ENCODE results near the gene VAX1.

The VAX1 gene

DNA sequence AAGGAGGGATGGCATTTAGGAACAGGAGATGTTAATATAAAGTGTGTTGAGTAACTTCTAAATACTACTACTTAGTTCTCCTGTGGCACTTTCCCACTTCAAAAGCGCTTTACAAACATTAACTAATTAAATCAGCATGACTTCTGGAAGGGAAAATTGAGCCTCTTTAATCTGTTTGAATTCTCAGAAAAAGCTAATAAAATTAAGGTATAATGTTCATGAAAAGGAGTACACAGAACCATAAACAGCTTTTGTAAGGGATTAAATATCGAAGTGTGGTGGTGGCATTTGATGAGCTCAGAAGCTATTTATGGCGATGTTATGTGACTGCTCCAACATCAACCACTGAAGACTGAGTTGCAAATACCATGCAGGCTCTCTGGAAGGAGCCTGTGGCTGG lies 10.2 kb upstream of the VAX1 start (continued):
- TF ChIP-seq KLF1 (tag by site-specific recombination; IDR thresholded peaks at IDR 0.05) (no peak), ZNF354C (tag by site-specific recombination; IDR thresholded peaks at IDR 0.05; ENCODE audit: borderline replicate concordance, low read depth) (no peak), ZEB2 (tag by site-specific recombination; IDR thresholded peaks at IDR 0.05) (peak; percentile 79), ZNF561 (tag by site-specific recombination; IDR thresholded peaks at IDR 0.05; ENCODE audit: borderline replicate concordance) (0 out of 2 replicates have a peak, but pooled peaks have one; percentile 70), ZNF664 (tag by site-specific recombination; IDR thresholded peaks at IDR 0.05) (peak; percentile 90)
- TF ChIP-seq, protein P1, sequence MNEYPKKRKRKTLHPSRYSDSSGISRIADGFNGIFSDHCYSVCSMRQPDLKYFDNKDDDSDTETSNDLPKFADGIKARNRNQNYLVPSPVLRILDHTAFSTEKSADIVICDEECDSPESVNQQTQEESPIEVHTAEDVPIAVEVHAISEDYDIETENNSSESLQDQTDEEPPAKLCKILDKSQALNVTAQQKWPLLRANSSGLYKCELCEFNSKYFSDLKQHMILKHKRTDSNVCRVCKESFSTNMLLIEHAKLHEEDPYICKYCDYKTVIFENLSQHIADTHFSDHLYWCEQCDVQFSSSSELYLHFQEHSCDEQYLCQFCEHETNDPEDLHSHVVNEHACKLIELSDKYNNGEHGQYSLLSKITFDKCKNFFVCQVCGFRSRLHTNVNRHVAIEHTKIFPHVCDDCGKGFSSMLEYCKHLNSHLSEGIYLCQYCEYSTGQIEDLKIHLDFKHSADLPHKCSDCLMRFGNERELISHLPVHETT (tag by site-specific recombination; IDR thresholded peaks at IDR 0.05), result 0 out of 2 replicates have a peak, but pooled peaks have one; percentile 77
- TF ChIP-seq, protein P2, sequence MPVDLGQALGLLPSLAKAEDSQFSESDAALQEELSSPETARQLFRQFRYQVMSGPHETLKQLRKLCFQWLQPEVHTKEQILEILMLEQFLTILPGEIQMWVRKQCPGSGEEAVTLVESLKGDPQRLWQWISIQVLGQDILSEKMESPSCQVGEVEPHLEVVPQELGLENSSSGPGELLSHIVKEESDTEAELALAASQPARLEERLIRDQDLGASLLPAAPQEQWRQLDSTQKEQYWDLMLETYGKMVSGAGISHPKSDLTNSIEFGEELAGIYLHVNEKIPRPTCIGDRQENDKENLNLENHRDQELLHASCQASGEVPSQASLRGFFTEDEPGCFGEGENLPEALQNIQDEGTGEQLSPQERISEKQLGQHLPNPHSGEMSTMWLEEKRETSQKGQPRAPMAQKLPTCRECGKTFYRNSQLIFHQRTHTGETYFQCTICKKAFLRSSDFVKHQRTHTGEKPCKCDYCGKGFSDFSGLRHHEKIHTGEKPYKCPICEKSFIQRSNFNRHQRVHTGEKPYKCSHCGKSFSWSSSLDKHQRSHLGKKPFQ (tag by site-specific recombination; IDR thresholded peaks at IDR 0.05), result peak; percentile 74; the same call in 1 of the 2 replicates
- TF ChIP-seq, protein P3, sequence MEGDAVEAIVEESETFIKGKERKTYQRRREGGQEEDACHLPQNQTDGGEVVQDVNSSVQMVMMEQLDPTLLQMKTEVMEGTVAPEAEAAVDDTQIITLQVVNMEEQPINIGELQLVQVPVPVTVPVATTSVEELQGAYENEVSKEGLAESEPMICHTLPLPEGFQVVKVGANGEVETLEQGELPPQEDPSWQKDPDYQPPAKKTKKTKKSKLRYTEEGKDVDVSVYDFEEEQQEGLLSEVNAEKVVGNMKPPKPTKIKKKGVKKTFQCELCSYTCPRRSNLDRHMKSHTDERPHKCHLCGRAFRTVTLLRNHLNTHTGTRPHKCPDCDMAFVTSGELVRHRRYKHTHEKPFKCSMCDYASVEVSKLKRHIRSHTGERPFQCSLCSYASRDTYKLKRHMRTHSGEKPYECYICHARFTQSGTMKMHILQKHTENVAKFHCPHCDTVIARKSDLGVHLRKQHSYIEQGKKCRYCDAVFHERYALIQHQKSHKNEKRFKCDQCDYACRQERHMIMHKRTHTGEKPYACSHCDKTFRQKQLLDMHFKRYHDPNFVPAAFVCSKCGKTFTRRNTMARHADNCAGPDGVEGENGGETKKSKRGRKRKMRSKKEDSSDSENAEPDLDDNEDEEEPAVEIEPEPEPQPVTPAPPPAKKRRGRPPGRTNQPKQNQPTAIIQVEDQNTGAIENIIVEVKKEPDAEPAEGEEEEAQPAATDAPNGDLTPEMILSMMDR (tag by site-specific recombination; IDR thresholded peaks at IDR 0.05), result no peak

DNA sequence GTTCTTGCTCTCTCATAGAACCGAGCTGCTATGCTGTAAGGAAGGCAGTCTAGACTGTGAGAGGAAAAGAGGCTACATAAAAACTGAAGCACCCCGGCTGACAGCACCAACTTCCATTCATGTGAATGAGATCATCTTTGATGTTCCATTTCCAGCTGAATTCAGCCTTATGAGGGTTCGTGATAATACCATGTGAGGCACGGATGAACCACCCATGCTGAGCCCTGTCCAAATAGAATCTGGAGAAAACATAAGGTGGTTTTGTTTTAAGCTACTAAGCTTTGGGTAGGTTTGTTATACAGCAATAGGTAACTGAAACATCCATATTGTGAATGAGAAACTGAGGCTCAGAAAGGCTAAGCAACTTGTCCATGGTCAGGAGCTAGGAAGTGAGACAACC lies 6.9 kb upstream of the VAX1 start:
- CTCF ChIA-PET, result interaction anchor here (2.3 kb wide), 1 partner anchor 30 kb away, joined by 6 read pairs; no protein-coding TSS in a partner anchor
- POLR2A ChIA-PET, result interaction anchor here (0.9 kb wide), 1 partner anchor 8 kb away, joined by 4 read pairs; no protein-coding TSS in a partner anchor

DNA sequence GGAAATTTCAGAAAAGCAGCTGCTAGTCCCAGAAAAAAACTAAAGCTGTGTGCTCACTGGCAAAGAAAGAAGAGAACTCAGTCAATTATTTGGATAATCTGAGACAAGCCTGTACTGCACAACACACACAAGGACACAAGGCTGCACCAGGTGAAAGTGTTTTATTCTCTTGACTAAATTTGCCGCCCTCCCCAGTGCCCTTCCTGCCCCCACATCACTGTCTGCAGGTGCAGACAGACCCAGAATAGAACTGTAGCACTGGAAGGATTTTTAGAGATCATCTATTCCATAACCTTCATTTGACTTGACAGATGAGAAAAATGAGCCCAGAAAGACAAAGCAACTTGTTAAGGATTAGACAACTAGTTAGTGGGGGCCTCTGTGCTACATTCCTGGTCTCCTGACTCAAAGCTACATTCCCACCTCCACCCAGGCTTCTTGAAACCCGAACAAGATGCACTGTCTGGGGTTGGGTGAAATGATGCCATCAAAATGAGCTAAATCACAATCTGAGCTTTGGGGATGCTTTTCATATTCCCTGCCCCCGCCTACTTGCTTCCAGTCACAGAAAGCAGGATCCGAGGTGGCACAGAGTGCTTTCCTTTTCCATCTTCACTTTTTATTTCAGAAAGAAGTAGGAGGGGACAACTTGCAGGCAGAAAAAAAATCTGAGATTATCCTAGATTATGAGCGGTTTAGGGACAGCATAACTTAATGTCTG lies 5.2 kb upstream of the VAX1 start:
- H3K4me3 ChIP-seq (ENCODE audit: low read depth, low read length), result no peak overlapping the region
- ChIA-PET CTCF (interaction anchor here (2.3 kb wide), 1 partner anchor 32 kb away, joined by 6 read pairs; no protein-coding TSS in a partner anchor), POLR2A (no interaction called here)
- H3K36me3 ChIP-seq (ENCODE audit: control insufficient read depth in 2 of 2, insufficient read depth in 1 of 2, low read length in 2 of 2), result no peaks in the 10 kb centered on the region
- H3K27ac ChIP-seq (ENCODE audit: extremely low read depth, low read depth, low read length), result no peak overlapping the region
- H3K9me3 ChIP-seq (ENCODE audit: control insufficient read depth, insufficient read depth, low read depth, low read length), result no peaks in the 10 kb centered on the region
- H3K4me1 ChIP-seq (ENCODE audit: control insufficient read depth, insufficient read depth, low read length), result peaks cover 2% of the 10 kb centered on the region; the same call in 1 of the 2 replicates
- TF ChIP-seq ZNF175 (tag by site-specific recombination; IDR thresholded peaks at IDR 0.05), result no peak
- no peak for TF ChIP-seq KLF10 (tag by site-specific recombination; IDR thresholded peaks at IDR 0.05)
- TF ChIP-seq YY2 (tag by site-specific recombination; IDR thresholded peaks at IDR 0.05), result no peak
- TF ChIP-seq GLI4 (tag by site-specific recombination; IDR thresholded peaks at IDR 0.05), result no peak
- no peak for TF ChIP-seq SCRT2 (tag by site-specific recombination; IDR thresholded peaks at IDR 0.05)

More for the DNA sequence above, 6.9 kb upstream of the VAX1 start:
- Histone ChIP-seq H3K4me3 (ENCODE audit: low read depth, low read length) (no peak overlapping the region), H3K27ac (ENCODE audit: extremely low read depth, low read depth, low read length) (no peak overlapping the region), H3K4me1 (ENCODE audit: control insufficient read depth, insufficient read depth, low read length) (peaks cover 7% of the 10 kb centered on the region), H3K36me3 (ENCODE audit: control insufficient read depth in 2 of 2, insufficient read depth in 1 of 2, low read length in 2 of 2) (no peaks in the 10 kb centered on the region), H3K9me3 (ENCODE audit: control insufficient read depth, insufficient read depth, low read depth, low read length) (no peaks in the 10 kb centered on the region)
- TF ChIP-seq SETDB1 (IDR thresholded peaks at IDR 0.05; ENCODE audit: insufficient read length, low read length) (peak; percentile 87), ZNF239 (tag by site-specific recombination; IDR thresholded peaks at IDR 0.05) (no peak), TRIM28 (IDR thresholded peaks at IDR 0.05; ENCODE audit: borderline replicate concordance, low read length) (peak; percentile 88; the same call in 1 of the 2 replicates), ZNF24 (tag by site-specific recombination; IDR thresholded peaks at IDR 0.05) (no peak), ZNF202 (tag by site-specific recombination; IDR thresholded peaks at IDR 0.05; ENCODE audit: borderline replicate concordance) (no peak)
